Peyer's patch (tissue), 4 donors: ENCODE data around the gene GGPS1.

Experiments used
- POLR2A ChIP-seq, 2 donors: fragments of 450-650 bp; IDR thresholded peaks; one replicate each; pipeline ENCODE4 v1.5.1; 2017; ENCODE audit warnings: antibody characterized with exemption in 2 of 2, mild to moderate bottlenecking in 2 of 2, moderate library complexity in 2 of 2
- TF ChIP-seq, protein P1 (sequence below), 6 experiments: fragments of 450-650 bp in 4 of 6; fragments of 200-600 bp in 2 of 6; sonication (generic) in 1 of 6; IDR thresholded peaks; one replicate each; pipeline ENCODE4 v1.5.1; 2017 to 2019; ENCODE audit warnings: antibody characterized with exemption in 6 of 6, mild to moderate bottlenecking in 3 of 6, moderate library complexity in 1 of 6

DNA sequence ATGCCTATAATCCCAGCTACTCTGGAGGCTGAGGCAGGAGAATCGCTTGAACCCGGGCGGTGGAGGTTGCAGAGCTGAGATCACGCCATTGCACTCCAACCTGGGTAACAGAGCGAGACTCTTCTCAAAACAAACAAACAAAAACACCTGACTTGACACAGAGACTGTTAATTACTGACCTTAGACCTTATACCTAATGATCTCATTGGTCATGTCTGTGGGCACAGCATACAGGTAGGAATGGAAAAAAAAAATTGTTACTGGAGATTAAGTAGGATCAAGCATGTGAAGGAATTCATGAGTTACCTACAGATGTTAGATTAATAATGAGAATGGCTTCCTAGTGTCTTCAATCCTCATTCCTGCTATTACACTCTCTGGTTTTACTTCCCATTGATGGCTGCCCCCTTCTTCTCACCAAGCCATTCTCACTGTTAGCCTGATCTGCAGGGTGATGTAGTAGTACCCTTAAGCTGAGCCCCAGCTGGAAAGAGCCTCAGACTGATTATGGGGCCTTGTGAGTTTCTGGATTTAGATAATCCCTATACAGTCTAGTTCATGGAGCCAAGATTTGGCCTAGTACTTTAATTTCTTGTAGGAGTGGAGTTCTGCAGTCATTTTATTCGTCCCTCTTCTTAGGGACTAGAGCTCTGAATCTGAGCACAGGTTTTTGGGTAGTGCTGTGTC lies 47.7 kb downstream of the GGPS1 start:
- TF ChIP-seq POLR2A (IDR thresholded peaks at IDR 0.05): no peak
- TF ChIP-seq, protein P1, sequence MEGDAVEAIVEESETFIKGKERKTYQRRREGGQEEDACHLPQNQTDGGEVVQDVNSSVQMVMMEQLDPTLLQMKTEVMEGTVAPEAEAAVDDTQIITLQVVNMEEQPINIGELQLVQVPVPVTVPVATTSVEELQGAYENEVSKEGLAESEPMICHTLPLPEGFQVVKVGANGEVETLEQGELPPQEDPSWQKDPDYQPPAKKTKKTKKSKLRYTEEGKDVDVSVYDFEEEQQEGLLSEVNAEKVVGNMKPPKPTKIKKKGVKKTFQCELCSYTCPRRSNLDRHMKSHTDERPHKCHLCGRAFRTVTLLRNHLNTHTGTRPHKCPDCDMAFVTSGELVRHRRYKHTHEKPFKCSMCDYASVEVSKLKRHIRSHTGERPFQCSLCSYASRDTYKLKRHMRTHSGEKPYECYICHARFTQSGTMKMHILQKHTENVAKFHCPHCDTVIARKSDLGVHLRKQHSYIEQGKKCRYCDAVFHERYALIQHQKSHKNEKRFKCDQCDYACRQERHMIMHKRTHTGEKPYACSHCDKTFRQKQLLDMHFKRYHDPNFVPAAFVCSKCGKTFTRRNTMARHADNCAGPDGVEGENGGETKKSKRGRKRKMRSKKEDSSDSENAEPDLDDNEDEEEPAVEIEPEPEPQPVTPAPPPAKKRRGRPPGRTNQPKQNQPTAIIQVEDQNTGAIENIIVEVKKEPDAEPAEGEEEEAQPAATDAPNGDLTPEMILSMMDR (IDR thresholded peaks at IDR 0.05): no peak
